GM13976 (cell line): ENCODE results near the gene ANP32A.
A peak's percentile ranks its signal among the peaks of the same experiment; 100 is the strongest.

ENCODE experiments used
- DNase-seq: peaks from one replicate; pipeline ENCODE4 v3.0.0; 2012; ENCODE audit warnings: low spot score
- in situ Hi-C: fragments of 300-500 bp; cut with MboI; formaldehyde crosslinking; loops from one replicate; pipeline ENCODE4 v1.12.0; 2022; ENCODE audit warnings: low sequenced_read_pairs, mixed read lengths, inconsistent platforms; ENCODE audit not compliant: unreplicated experiment
- TF ChIP-seq, protein P1 (sequence below): IDR thresholded peaks from 2 replicates; pipeline ENCODE4 v1.5.1; 2012; ENCODE audit warnings: borderline replicate concordance, mild to moderate bottlenecking; ENCODE audit not compliant: insufficient read depth; ENCODE audit errors: extremely low read depth, missing control alignments, control extremely low read depth

Gene ANP32A

DNA sequence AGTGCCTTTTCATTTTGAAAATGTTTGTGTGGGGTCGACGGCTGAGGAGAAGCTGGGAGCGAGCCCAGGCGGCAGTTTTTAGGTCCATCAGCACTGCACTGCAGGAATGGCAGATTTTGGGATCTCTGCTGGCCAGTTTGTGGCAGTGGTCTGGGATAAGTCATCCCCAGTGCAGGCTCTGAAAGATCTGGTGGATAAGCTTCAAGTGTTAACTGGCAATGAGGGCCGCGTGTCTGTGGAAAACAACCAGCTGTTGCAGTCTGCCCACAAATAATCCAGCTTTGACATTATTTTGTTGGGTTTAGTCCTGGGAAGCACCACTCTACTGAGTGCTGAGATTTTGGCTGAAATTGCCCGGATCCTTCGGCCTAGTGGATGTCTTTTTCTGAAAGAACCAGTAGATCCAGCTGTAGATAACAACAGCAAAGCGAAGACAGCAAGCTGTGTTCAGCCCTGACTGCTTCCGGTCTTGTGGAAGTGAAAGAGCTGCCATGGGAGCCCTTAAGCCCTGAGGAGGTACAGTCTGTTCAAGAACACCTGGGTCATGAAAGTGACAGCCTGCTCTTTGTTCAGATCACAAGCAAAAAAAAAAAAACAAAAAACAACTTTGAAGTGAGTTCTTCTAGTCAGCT is 13.1 kb upstream of the ANP32A start:
- in situ Hi-C loops = no loop called here
- TF ChIP-seq, protein P1, sequence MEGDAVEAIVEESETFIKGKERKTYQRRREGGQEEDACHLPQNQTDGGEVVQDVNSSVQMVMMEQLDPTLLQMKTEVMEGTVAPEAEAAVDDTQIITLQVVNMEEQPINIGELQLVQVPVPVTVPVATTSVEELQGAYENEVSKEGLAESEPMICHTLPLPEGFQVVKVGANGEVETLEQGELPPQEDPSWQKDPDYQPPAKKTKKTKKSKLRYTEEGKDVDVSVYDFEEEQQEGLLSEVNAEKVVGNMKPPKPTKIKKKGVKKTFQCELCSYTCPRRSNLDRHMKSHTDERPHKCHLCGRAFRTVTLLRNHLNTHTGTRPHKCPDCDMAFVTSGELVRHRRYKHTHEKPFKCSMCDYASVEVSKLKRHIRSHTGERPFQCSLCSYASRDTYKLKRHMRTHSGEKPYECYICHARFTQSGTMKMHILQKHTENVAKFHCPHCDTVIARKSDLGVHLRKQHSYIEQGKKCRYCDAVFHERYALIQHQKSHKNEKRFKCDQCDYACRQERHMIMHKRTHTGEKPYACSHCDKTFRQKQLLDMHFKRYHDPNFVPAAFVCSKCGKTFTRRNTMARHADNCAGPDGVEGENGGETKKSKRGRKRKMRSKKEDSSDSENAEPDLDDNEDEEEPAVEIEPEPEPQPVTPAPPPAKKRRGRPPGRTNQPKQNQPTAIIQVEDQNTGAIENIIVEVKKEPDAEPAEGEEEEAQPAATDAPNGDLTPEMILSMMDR = no peak
- DNase-seq = no peak

DNA sequence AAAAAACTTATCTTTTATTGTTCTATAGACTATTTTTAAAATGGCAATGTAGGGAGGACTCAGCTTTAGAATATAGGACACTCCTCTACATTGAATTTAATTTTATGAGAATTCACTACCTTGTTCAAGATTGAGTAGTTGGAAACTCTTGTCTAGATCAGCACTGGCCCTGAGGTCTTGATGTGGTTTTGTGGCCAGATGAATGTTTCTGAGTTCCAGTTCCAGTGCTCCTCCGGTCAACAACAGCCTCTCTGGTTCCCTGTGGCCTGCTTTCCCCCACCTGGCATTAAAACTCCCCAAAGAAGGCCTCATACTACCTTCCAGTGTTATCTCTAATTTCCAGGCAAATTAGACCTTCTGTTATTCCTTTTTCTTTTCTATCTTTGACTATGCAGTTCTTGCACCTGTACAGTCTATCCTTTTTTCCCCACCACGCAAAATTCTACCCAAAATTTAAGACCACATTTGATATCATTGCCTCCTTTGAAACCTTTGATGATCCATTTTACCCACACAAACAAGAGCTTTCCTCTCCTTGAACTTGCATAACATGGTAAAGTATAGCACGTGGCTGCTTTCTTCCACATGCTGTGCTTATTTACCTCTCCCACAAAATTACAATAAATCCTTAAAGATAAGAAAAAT is 9.6 kb upstream of the ANP32A start:
- in situ Hi-C loops = no loop called here
- TF ChIP-seq, protein P1 = no peak
- DNase-seq = no peak

DNA sequence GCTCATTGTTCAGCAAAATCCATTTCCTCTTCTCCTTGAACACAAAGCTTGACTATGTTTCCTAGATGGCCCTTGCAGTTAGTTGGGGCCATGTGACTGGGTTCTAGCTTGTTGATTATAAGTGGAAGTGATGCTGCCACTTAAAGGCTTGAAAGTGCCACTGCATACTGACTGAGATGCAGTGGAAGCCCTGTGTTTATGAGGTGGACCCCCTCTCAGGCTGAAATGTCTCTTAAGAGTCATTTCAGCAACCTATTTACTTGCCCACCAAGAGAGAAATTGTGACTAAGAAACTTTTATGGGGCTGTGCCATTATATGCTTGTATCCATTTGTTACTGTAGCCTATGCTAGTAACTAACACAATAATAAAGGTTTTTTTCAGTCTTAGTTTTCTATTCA is 8.4 kb upstream of the ANP32A start:
- TF ChIP-seq, protein P1 = peak; percentile 73
- no peak for DNase-seq
- in situ Hi-C loops = no loop called here

DNA sequence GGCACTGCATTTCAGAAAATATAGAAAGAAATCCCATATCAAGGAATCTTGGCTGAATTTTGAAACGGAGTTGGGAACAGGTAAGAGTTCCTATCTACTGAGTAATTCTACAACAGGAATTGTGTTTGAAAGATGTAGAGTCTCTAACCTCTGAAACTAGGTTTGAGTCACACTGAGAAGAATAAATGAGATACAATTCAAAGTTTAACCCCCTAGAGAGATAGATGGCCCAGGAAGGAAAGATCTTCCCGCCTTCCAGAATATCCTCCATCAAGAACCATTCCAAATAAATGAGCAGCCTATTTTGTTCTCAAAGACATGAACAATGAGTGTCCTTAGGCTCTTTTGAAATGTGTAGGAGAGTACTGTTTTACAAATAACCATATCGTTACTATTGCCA is 2.9 kb upstream of the ANP32A start:
- DNase-seq = no peak
- TF ChIP-seq, protein P1 = no peak
- in situ Hi-C loops = no loop called here

DNA sequence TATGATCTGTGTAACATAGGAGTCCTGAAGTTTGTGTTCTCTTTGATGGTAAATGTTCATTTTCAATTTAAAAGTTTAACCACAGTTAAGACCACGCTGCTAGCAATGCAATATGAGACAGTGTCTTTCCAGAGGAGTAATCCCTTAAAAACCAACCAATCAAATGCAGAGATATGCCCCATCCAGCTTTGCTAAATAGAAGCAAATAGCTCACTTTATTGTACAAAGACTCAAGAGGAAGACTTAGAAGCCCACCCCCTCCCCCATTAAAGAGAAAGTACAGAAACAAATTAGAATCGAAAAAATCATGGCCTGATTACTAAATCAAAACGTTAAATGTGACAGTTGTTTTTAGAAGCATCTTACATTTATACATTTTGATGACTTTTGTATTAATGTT is 2.1 kb upstream of the ANP32A start:
- TF ChIP-seq, protein P1 = no peak
- in situ Hi-C loops = no loop called here
- DNase-seq = no peak

DNA sequence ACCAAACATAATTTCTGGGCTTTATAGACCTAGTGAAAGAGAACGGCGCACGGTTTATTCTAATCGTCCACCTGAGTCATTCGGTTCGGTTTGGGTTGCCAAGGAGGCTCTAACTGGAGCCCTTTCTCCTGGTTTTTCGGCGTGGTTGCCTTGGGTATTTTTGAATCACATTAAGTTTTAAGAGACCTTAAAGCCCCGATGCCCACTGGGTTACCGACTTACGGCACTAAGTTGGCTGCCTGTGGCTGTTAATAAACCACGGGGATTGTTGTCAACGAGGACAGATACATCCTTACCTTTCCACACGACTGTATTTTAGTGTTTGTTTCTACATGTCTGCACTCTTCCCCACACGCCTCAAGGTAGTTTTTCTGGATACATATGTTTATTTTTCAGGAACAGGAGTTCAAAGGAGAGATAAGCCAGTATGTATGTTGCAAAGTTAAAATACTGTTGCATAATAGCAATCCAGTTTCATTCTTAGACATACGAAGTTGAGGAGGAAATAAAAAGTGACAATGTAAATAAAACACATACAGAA is 1.2 kb upstream of the ANP32A start:
- in situ Hi-C loops = no loop called here
- DNase-seq = peak; percentile 11
- TF ChIP-seq, protein P1 = no peak
